IPS-18c (cell line): ENCODE measurements around the gene ZDHHC8.

Experiments used
- H3K4me3 ChIP-seq: 2 replicates; pipeline ENCODE4 v1.7.0; 2013; ENCODE audit warnings: low read depth, mild to moderate bottlenecking, low read length, moderate library complexity; ENCODE audit not compliant: insufficient read depth
- H3K9me3 ChIP-seq: one replicate; pipeline ENCODE4 v1.6.1; 2013; ENCODE audit warnings: mild to moderate bottlenecking, low read length, moderate library complexity; ENCODE audit not compliant: control insufficient read depth, insufficient read depth

Gene ZDHHC8

DNA sequence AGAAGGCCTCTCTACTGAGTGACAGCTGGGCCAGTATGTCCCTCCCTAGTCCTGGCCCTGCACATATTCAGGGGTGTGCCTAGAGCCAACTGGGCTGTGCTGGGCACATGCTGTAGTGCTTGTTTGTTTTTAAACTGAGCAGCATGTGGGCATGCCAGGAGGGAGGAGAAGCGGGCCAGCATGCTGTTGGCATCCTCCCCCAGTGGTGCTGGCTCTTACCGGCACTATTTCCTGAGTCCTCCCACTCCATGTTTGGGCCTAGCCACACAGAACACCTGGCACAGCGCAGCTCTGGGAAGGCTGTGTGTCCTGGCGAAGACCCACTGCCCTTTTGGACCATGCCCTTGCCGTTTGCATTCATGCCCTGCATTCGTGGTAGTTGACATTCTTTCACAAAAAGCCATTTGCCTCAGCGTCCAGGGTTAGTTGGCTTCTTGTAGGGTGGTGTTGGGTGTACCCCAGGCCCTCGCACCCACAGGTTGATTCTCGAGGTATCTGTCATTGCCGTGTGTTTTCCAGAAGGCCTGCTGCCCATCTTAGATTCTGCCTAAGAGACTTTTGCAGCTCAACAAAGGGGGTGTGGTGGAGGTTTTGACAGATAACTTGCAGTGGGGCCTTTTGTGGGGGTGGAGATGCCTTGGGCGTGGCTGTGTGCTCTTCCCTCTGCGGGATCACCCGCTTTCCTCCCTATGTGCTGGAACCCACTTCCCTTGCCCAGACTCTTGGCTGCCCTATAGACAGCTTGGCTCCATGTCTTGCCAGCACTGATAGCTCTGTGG lies 38.0 kb upstream of the ZDHHC8 start:
- Histone ChIP-seq H3K4me3 (no peak overlapping the region), H3K9me3 (no peaks in the 10 kb centered on the region)

DNA sequence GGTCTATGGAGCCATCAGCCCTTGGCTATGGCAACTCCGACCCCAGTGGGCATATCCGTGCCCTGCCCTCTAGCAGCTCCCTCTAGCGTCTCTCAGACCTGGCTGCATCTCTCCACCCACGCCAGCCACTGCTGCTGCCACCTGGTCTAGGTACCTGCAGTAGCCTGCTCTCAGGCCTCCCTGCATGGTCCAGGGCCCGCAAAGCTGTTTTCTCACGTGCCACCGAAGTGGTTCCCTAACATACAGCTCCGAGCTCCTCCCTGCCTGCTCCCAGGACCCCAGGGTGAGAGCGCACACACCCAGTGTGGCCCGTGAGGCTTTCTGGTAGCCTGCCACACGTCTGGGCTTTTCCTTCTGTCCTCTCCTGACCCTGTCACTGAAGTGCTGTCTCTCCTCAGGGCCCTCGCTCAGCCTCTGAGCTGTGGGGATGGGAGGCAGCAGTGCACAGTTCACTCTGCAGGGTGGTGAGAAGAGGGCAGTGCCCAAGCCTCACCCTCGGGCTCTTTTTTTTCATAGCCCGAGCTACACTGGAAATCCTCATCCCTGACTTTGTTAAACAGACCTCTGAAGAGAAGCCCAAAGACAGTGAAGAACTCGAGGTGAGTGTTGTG lies 37.3 kb upstream of the ZDHHC8 start:
- Histone ChIP-seq H3K9me3 (no peaks in the 10 kb centered on the region), H3K4me3 (no peak overlapping the region)

GRCh38 chr22:20095521-20095920 lies 36.1 kb upstream of the ZDHHC8 start:
- no peaks in the 10 kb centered on the region for H3K9me3 ChIP-seq
- no peak overlapping the region for H3K4me3 ChIP-seq

GRCh38 chr22:20096574-20097420 lies 34.8 kb upstream of the ZDHHC8 start:
- H3K9me3 ChIP-seq: no peaks in the 10 kb centered on the region
- no peak overlapping the region for H3K4me3 ChIP-seq

GRCh38 chr22:20099099-20099711 lies 32.4 kb upstream of the ZDHHC8 start:
- Histone ChIP-seq H3K4me3 (no peak overlapping the region), H3K9me3 (no peaks in the 10 kb centered on the region)

GRCh38 chr22:20101638-20102037 lies 30.0 kb upstream of the ZDHHC8 start:
- no peaks in the 10 kb centered on the region for H3K9me3 ChIP-seq
- no peak overlapping the region for H3K4me3 ChIP-seq

DNA sequence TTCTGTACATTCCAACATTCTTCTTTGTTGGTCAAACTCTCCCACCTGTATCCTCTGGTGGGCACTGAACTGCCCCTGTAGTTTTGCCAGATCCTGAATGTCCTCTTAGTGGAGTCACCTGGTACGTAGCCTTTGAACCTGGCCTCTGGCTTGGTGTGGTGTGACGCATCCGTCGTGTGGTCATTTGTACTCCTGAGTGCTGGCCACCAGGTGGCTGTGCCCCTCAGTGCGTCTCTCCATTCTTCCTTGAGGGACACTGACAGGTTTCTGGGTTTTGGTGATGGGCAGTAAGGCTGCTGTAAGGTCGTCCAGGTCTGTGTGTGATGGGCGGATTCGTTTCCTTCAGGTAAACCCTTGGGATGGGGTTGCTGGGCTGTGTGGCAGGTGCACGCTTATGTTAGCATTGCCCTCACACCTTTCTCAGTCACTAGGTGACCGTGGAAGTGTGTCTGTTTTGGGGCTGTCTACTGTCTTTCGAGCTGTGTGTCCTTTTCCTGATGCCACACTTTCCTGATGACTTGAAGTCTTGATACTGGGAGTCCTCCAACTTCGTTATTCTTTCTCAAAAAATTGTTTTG lies 29.3 kb upstream of the ZDHHC8 start:
- Histone ChIP-seq H3K4me3 (no peak overlapping the region), H3K9me3 (no peaks in the 10 kb centered on the region)

GRCh38 chr22:20105456-20106204 lies 26.0 kb upstream of the ZDHHC8 start:
- Histone ChIP-seq H3K4me3 (no peak overlapping the region), H3K9me3 (peaks cover 3% of the 10 kb centered on the region)

DNA sequence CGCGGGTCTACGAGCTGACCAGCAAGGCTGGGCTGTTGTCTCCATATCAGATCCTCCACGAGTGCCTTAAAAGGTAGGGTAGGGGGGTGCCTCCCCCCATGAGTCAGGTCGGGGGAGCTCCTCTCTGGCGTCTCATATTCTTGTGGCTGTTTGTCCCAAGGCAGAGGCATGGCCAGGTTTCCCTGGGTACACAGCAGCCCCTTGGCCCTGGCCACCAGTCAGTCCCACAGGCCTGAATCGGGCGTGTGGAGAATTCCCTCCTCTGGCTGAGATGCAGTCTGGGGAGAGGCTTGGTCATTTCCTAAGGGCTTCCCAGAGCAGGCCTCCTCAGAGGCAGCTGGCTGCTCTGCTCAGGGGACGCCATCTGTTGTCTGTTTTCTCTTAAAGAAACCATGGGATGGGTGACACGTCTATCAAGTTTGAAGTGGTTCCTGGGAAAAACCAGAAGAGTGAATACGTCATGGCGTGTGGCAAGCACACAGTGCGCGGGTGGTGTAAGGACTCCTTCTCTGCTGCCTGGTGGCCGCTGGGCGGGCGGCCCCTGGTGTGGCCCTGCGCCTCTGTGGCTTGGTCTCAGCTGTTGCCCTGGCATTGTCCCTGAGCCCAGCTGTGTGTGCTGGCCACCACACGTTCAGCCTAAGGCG lies 25.3 kb upstream of the ZDHHC8 start:
- H3K9me3 ChIP-seq: peaks cover 3% of the 10 kb centered on the region
- H3K4me3 ChIP-seq: no peak overlapping the region

- Histone ChIP-seq H3K4me3 (no peak overlapping the region), H3K9me3 (peaks cover 3% of the 10 kb centered on the region)
These were observed 24.8 kb upstream of the ZDHHC8 start for GRCh38 chr22:20106849-20107237.

DNA sequence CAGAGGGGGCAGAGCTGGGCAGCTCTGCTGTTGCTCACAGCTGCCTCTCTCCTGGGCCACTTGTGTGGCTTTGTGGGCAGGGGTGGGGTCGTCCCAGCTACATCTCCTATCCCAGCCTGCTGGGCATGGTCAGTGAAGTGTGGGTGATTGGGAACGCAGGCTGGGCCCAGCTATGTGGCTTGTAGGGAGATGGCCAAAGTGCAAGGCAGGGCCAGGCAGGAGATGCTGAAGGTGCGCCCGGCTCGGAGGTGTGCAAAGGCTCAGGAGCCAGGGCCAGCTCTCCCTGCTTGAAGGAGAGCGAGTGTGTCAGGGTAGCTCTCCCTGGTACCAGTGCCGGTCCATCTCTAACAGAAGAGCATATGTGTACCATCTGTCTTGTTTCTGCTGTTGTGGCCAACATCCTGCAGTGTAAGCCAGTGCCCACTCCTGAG lies 24.1 kb upstream of the ZDHHC8 start:
- Histone ChIP-seq H3K4me3 (no peak overlapping the region), H3K9me3 (peaks cover 3% of the 10 kb centered on the region)

DNA sequence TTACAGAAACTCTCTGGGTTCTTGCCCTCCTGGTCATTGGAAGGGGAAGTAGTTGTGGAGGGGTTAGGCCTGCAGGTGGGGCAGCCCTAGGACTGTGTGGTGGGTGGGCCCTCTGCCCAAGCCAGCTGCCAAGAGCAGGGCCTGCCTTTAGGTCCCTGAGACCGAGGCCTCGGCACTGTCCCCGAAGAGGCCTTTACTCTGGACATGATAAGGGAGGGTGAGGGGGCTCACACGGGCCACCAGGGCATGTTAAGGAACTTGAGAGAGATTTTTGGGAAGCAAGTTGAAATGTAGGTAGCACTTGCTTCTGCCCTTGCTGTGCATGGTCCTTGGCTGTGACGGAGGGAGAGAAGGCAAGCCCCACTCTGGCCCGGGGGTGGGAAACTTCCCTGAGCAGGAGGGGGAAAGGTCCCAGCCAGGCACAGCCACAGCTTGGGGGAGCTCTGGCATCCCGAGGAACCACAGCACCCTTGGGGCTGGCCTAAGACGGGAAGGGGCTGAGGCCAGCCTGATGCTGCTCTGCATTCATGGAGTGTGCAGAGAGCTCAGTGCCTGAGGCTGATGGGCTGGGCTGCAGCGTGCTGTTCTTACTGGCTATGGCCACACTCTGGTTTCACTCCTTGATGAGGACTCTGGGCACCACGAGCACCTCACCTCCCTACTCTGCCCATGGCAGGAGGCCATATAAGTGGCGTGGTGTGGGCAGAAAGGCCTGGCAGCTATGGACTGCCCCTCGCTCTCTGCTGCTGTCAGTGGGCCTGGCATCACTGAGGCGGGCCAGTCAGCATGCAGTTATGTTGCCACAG lies 23.4 kb upstream of the ZDHHC8 start:
- Histone ChIP-seq H3K4me3 (no peak overlapping the region), H3K9me3 (peaks cover 3% of the 10 kb centered on the region)

DNA sequence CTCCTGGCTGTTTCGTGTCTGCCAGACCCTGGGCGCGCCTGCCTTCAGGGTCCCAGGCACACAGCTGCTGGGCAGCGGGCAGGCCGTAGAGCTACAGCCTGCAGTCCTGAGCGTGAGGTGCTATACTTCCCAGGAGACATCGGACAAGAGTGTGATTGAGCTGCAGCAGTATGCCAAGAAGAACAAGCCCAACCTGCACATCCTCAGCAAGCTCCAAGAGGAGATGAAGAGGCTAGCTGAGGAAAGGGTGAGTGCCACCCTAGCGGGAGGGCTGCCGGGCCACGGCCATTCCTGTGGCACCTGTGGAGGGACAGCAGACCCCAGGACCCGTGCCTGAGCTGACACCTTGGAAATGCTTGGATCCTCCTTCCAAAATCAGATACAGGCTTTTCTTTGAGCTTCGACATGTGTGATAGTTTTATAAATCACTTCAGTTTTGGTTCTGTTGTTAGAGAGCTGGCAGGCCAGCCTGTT lies 22.8 kb upstream of the ZDHHC8 start:
- Histone ChIP-seq H3K4me3 (no peak overlapping the region), H3K9me3 (peaks cover 3% of the 10 kb centered on the region)

DNA sequence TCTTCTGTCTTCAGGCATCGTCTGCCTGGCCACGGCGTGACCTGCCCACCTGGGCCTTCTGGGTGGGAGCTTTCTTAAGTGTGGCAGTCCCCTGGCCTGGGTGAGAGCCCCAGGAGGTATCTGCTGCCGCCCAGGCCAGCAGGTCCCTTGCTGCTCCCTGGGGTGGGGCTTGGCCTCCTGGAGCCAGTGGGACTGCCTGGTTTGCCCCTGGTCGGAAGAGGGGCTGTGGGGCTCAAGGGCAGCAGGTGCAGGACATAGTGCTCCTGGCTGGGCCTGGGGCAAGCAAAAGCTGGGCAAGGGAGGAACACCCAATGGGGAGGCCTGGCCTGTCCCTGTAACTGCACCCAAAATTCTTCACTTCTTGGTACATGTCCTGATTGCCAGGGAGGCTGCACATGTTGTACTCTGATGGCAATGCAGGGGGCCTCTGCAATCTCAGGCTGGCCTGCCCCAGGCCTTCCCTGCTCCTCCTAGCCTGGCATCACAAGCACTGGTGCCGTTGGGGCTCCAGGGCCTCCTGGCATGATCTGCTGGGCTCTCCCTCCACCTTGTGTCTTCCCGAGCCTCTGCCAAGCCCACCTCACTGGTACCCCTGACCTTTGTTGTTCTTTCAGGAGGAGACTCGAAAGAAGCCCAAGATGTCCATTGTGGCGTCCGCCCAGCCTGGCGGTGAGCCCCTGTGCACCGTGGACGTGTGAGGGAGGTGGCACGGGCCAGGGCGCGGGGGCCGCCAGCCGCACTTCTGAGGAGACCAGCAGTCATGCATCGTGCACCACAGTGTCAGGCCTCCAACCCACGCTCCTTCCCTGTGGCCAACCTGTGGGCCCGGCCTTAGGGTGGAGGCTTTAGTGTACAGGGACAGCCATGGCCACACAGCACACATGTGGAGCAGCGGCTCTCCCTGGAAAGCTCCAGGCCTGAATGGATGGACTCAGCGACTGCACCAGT lies 21.9 kb upstream of the ZDHHC8 start:
- Histone ChIP-seq H3K9me3 (peaks cover 3% of the 10 kb centered on the region), H3K4me3 (no peak overlapping the region)
